Measurements from ENCODE around the gene UBE2H.
"Not testable (repeated sequence)": the region's sequence is repeated elsewhere in the genome, so short reads cannot be mapped to it uniquely, and the experiment has no call there.

Gene UBE2H

GRCh38 chr7:129804890-129805719, 147.7 kb downstream of the UBE2H start:
- no peak for DNase-seq

DNA sequence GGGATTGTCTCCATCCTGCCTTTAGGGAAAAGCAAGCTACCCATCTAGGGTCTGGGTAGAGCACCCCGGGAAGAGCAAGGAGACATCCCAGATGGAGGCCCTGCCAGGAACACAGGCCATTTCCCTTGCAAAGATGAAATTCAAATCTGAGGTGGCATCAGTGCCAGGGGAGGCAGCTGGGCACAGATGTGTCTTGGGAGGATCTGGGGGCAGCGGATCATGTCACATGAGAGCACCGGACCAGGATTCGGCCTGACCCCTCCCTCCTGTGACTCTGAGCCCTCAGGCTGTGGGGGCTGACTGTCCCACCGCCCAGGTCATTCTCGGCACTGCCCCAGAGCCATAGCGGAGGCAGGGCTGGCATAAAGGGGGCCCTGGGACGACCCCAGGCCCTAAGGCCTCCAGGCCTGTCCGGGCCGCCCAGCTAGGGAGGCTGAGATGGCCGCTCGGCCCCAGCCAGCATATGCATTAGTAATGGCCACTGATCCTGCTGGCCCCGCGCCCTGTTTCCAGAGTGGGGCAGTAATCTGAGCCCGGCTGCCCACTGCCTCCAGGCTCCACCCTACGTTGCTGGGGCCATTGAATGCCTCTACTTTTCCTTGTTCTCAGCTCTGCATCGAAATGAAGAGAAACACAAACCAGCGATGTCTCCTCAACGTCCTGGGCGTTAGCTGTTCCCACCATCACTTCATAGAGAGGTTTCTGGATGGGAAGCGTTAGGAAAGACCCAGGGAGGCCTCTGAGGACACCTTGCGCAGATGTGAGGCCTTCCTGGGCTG, 148.5 kb downstream of the UBE2H start:
- no peak for DNase-seq

DNA sequence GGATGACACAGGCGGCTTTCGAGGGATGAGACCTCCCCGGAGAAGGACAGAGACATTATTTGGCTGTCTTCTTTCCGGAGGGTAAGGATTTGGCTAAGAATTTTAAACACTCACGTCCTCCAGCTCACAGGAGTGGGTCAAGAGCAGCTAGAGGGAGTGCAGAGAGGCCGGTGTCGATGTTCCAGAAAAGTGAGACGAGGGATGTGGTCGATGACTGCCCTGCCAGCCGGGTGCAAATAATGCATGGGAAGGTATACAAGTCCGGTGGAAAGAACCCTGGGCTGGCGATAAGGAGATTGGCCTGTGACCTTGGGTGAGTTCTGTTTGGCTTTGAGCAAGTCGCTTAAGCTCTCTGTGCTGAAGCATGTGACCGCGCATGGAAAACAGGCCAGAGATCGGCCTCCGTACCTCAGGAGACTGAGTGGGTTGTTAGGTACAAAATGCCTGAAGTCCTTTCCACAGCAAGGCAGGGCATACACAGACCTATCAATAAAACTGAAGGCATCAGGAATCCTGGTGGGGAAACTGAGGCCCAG, 149.1 kb downstream of the UBE2H start:
- no peak for DNase-seq

DNA sequence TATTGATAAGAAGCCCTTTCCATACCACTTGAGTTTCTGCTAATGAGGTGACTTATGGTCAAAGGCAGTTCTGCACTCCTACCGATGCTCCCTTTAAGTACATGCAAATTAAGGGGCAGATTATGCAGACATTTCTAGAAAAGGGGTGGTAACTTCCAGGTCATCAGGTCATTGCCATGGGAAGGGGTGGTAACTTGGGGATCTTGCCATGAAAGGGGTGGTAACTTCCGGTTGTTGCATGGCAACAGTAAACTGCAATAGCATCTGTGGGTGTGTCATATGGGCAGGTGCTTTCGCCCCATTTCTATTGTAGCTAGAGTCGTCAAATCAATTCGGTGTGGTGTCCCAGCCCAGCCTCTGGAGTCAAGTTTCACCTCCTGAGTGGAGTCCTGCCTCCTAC, 150.9 kb downstream of the UBE2H start:
- DNase-seq: no peak

DNA sequence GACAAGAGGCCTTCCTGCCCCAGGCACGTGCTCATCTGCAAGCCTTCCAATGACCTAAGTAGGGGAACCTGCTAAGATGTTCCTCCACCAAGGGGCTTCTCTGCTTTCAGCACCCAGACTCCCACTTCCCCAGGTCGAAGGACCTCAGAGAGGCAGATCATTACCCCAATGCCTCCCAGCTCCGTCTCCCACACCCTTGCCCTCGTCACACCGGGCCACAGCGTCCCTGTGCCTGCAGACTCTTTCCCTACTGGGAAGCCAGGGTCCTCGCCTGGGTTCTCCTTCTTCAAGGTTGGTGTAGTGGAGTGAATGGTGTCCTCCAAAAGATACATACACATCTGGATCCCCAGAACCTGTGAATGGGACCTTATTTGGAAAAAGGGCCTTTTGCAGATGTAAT, 151.9 kb downstream of the UBE2H start:
- no peak for DNase-seq

DNA sequence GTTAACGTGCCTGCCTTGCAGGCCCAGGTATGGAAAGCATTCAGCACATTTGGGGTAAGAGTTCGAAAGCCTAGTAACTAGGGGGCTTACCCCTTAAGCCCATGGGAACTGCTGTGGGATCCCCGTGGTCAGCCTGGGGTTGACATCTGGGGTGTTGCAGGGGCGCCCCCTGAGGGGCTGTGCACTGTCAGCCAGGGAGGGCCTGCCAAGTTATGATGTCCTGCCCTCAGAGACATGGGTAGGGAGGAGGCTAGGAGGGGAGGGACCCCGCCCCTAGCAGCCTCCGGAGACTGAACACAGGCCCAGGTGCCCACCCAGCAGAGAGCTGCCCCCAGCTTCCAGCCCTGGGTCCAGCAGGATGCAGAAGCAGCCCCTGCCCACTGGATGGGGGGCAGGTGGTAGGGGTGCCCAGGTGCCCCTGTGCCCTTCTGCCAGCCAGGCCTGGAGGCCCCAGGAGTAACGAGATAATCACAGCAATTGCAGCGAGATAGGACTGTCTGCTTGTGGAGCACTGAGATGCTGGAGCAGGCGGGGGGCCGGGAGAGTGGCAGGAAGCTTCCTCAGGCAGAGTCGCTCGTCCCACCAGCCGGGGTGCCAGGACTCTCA, 153.3 kb downstream of the UBE2H start:
- DNase-seq: no peak

GRCh38 chr7:129798616-129799349, 154.0 kb downstream of the UBE2H start:
- no peak for DNase-seq

DNA sequence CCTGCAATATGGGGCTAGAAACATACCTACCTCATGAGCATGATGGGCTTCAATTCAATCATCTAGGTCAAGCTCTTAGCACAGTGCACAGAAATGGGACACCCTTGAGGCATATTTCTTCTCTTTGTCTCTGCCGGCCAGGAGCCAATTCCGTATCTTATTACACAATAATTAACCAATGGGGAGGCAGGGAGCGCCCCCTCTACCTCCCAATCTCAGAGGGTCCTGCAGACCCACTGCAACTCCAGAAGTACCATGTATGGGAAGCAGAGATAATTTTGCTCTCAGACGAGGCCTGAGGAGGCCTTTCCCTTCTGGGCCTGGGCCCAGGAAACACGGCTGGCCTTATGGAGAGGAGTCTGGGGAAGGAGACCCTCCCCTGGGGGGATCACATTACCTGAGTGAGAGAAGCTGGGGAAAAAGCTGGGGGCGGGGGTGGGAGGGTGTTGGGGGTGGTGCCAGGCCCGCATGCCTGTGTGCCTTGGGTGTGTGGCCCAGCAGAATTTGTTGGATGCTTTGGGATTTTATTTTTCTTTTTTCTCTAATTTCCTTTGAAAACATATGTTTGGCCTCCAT, 155.5 kb downstream of the UBE2H start:
- no peak for DNase-seq

DNA sequence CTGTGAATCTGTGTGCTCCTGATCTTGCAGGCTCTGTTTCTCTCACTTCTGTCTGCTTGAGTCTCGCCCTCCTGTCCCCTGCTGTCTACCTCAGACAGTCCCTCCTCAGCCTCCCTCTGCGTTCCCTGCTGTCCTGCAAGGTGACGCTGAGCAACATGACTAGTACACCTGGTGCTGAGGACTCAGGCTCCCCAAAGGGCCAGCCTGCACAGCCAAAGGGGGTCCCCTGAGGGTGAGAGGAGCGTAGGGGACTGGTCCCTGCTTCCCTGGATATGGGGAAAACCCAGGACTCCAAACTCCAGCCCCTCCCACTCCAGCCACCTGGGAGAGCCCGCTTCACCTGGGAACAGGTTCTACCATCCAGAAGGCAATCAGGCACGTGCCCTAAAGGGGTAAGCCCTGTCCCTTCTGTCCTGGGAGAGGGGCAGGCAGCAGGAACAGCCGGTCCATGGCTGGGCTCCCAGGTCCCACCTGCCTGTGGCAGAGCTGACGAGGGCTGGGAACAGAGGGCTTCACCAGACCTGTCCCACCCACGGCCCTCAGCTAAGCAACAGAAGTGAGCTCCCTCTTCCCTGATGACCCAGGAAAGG, 156.5 kb downstream of the UBE2H start:
- no peak for DNase-seq

DNA sequence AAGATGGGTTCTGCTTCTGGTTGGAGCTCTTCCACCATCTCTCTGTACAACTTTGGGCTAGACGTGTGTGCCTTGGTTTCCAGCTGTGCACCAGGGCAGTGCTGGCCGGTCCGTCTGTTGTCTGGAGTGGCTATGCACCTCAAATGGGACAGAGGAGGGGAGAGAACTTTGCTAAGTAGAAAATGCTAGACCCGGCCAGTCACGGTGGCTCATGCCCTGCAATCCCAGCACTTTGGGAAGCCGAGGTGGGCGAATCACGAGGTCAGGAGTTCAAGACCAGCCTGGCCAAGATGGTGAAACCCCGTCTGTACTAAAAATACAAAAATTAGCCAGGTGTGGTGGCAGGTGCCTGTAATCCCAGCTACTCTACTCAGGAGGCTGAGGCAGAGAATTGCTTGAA, 158.3 kb downstream of the UBE2H start:
- not testable (repeated sequence) for DNase-seq

DNA sequence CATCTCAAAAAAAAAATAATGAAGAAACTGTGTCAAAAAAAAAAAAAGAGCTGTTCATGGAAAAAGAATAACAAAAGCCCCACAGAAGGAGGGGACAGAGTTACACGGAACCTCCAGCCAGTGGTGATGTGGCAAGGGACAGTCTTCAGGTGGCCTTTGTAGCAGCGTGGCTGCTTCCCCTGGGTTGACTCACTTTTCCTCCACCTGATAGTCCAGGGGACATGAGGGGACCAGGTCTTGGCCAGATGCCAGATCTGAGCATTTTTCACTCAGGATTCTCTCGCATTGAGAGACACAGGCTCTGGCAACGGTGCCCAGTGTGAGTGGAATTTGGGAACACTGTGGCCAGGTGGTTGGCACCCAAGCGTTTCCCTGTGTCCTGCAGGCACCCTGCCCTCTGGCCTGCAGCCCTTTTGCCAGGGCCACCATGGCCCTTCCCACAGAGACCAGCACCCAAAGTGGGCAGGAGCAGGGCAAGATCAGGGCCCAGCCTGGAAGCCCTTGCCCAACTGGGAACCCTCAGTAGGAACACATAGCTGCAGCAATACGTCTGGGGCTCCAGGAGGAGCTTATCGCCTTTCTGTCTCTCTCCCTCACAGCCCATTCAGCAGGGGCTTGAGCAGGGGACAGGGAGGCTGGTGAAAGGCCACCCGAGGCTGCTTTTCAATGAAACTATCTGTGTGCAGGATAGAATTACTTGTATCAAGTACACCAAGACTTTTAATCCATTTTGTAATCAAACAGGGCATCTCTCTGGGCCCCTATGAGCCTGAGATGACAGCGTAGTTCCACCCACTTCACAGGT, 159.1 kb downstream of the UBE2H start:
- DNase-seq: no peak

- no peak for DNase-seq
These were observed 160.0 kb downstream of the UBE2H start for GRCh38 chr7:129792721-129793120.

GRCh38 chr7:129790136-129790535, 162.6 kb downstream of the UBE2H start:
- no peak for DNase-seq

- DNase-seq: no peak
These were observed 163.1 kb downstream of the UBE2H start for GRCh38 chr7:129789652-129790051.

DNA sequence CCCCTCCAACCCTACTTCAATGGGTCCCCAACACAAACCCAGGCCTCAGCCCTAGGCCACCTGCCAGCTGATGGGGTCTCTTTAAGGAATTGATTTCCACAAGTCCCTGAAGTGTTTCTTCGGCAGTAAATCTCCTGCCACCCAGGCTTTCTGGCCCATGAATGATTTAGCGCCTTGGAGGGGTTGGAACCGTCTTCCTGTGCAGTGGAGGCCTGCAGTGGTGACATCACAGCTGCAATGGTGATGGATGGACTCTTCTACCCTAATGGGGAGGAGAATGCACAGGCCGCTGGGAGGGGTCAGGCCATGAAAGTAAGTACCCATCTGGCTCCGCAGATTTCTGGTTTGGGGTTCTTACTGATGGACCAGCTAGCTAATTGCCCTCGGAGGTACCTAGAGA, 163.8 kb downstream of the UBE2H start:
- DNase-seq: no peak

DNA sequence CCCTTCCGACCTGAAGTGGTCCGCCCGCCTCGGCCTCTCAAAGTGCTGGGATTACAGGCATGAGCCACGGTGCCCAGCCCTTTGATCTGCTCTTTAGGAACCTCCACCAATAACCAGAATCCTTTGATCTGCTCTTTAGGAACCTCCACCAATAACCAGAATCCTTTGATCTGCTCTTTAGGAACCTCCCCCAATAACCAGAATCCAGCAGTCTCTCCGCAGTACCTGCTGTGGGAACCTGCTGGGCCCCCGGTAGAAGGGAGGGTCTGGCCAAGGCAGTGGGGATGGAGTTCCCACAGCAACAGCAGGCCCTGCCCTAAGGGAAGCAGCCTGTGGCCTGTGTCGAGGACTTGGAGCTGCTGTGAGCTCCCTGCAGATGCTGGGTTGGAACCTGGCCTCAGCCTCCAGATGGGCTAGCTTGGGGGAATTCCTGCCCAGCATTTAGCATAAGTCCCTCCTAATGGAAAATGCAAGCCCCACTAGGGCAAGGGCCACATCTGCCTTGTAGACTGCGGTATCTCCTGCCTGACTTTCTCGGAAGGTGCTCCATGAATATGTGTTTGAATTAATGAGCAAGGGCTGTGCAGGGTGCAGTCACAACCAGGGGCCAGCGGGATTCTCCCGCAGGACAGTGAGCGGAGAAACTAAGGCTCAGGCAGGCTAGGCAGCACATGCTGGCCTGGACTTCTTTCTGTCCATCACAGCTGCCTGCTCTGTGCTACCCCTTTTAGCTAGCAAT, 165.8 kb downstream of the UBE2H start:
- no peak for DNase-seq

DNA sequence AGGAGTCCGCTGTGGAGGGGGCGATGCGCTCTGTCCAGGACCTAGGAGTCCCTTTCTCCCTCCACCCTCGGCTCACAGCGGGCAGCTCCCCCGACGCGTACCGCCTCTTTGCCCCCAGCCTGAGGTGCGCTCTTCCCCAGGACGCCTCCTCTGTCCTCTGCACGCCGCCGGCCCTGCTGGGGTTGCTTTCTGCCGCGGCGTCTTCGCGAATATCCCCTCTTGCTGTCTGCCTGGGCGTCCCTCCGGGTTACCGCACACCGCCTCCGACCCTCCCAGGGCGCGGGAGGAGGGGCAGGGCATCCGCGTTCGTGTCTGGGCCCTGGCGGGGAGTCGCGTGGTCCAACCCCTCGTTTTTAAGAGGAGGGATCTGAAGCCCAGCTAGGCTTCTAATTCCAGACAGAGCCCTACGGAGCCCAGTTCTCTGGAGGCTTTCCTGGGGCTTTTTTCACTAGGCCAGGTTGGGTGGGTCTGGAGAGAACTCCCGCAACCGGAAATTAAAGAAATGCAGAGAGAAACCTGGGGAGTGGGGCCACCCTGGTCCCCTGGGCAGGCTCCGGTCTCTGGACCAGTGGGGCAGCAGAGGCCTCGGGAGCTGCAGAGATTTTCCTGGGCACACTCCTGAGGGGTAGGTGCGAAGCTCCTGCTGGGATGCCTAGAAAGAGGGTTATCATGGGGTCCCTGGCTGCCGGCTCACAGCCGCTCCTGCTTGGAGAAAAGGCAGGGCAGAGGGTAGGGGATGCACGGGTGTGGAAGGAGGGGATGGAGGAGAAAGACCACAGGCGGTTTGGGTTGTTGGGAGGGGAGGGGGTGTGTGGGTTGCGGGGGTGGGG, 166.9 kb downstream of the UBE2H start:
- no peak for DNase-seq

DNA sequence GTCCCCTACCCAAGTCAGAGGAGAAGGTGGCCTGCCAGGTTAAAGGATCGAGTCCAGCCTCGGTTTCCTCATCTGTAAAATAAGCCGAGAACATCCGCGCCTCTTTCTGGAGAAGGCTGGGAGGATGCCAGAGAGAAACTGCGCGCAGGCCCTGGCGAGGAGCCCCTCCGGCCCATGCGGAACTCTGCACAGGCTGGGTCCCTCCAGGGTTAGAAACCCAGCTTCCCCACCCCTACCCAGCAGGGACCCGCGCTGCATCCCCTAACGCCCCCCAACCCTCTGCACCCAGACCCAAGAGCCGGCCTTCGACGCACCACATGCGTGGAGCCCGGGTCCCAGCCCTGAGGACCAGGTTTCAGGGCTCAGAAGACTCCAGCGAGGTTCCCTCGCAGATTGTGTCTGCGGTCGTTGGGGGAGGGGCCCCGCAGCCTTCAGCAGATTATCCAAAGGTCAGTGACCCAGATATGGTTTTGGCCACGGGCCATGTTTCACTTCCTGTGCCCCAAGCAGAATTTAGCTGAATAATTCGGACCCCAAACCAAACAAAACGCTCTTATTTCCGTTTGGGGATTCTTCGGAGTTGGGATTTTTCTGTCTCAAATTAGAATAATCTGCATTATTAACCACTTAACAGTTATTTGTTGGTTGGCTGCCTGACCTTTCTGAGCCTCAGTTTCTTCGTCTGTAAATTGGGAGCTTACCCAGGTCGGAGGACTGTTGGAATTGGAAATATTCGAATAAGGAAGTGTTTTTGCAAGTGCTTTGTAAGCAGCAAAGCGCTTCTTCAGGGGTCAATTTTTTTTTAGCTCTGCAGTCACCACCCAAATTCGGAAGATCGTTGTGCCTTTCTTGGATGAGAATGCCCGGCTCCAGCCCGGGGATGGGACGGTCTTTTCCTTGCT, 167.7 kb downstream of the UBE2H start:
- DNase-seq: no peak

- no peak for DNase-seq
These were observed 168.3 kb downstream of the UBE2H start for GRCh38 chr7:129784437-129784782.

All from activated CD4-positive, alpha-beta T cell treated with anti-CD3 and anti-CD28 coated beads, Interleukin-2, amount 50 U/mL, for 1 hour (primary cell).